Heart left ventricle (tissue), 16 donors: ENCODE data around the gene CD34. TPM values are rescaled to one million over a fixed set of nuclear protein-coding genes. Genes with fewer than 3 reads are reported as not detected.

ENCODE experiments used
- ATAC-seq, 4 donors: fragments of 200-7000 bp; cut with Tn5 transposase; one replicate each; pipeline ENCODE4 v1.9.1; 2020 to 2022; ENCODE audit warnings: moderate library complexity in 4 of 4, mild to moderate bottlenecking in 3 of 4, moderate number of reproducible peaks in 1 of 4
- DNase-seq, 5 donors: peaks; one replicate each; pipeline ENCODE4 v3.0.0-alpha.2; 2020
- H3K27ac ChIP-seq, 12 donors: fragments of 200-600 bp; sonication (generic) in 4 of 12; one replicate each; pipeline versions ENCODE4 v1.5.0 to v1.8.0; 2016 to 2022; ENCODE audit warnings: mild to moderate bottlenecking in 2 of 12
- H3K27me3 ChIP-seq, 9 donors: fragments of 200-600 bp; sonication (generic) in 2 of 9; one replicate each; pipeline versions ENCODE4 v1.5.1 to v1.8.0; 2016 to 2022; ENCODE audit warnings: mild to moderate bottlenecking in 3 of 9
- H3K36me3 ChIP-seq, 9 donors: fragments of 200-600 bp; sonication (generic) in 2 of 9; one replicate each; pipeline versions ENCODE4 v1.5.0 to v1.8.0; 2018 to 2022; ENCODE audit warnings: mild to moderate bottlenecking in 2 of 9
- H3K4me1 ChIP-seq, 12 donors: fragments of 200-600 bp; sonication (generic) in 4 of 12; one replicate each; pipeline versions ENCODE4 v1.5.0 to v1.8.0; 2016 to 2022; ENCODE audit warnings: mild to moderate bottlenecking in 3 of 12
- H3K4me3 ChIP-seq, 12 donors: fragments of 200-600 bp; sonication (generic) in 4 of 12; one replicate each; pipeline versions ENCODE4 v1.5.0 to v1.8.0; 2017 to 2022; ENCODE audit warnings: mild to moderate bottlenecking in 9 of 12, moderate library complexity in 4 of 12
- H3K9me3 ChIP-seq, 12 donors: fragments of 200-600 bp; sonication (generic) in 4 of 12; one replicate each; pipeline versions ENCODE4 v1.5.0 to v1.8.0; 2016 to 2022; ENCODE audit warnings: mild to moderate bottlenecking in 1 of 12
- CTCF ChIP-seq, 12 donors: fragments of 200-600 bp; sonication (generic) in 4 of 12; IDR thresholded peaks; one replicate each; pipeline versions ENCODE4 v1.5.0 to v1.8.0; 2018 to 2022; ENCODE audit warnings: antibody characterized with exemption in 12 of 12, mild to moderate bottlenecking in 5 of 12
- POLR2A ChIP-seq, 2 donors: fragments of 450-650 bp; IDR thresholded peaks; one replicate each; pipeline ENCODE4 v1.6.1; 2017; ENCODE audit warnings: antibody characterized with exemption in 2 of 2, mild to moderate bottlenecking in 2 of 2, moderate library complexity in 2 of 2
- WGBS, 4 donors: extraction: QIAGEN DNeasy Blood & Tissue Kit in 2 of 4; methylation state at CpG; one replicate each; pipeline versions ENCODE4 v1.1.5 to v1.1.7; 2013 to 2018; 5-methylcytosine and 5-hydroxymethylcytosine counted together
- intact Hi-C, 10 donors: fragments of 100-400 bp; cut with DNase I; formaldehyde crosslinking; loops; one replicate each; pipeline versions ENCODE4 v1.11.1 to v1.14.2; 2022
- polyA plus RNA-seq, 2 donors: library from polyadenylated mRNA; stranded (reverse); fragments of 200-250 nt; gene quantifications; one replicate each; pipeline ENCODE4 v1.2.3, GENCODE V29; 2013
- total RNA-seq, 9 donors: library from RNA; depleted of rRNA in 2 of 9; stranded (reverse); fragments of >200 nt in 2 of 9; fragmentation: NEBNext Ultra II Directional in 3 of 9; extraction: Animal tissue kit (Norgen Biotek cat#: 25700) in 3 of 9; gene quantifications; one replicate each; pipeline versions ENCODE4 v1.1.0 to v1.2.4, GENCODE V29; 2016 to 2023
- donor health status: ischemic (EF 13 %, LVEDD 7.1; RV severe dilation, severe dysfunction).
- donor health status: healthy with polysubstance abuse.
- donor health status: DM: no; HTN: yes; CAD: no.
- donor health status: DM: no; HTN: no; CAD: no.
- donor health status: ischemic (EF 25% LVEDD 6.9; RV normal size, moderate dysfunction).
- donor health status: ischemic (EF 25% LVEDD 5.7; RV mildly dilated, moderate dysfunction).
- donor health status: healthy.
- donor health status: DM: yes; HTN: yes; CAD: no.
- donor health status: ischemic (EF 35%, LVEDD 5.7; RV mildly dilated, moderate dysfunction).
- donor health status: nonischemic (EF 11% LVEDD 7.7; RV severe dilation, severe dysfunction).
- donor health status: DM: yes; HTN: yes; CAD: no.
- donor health status: PGD.
- donor health status: ischemic (EF 29% LVEDD 5.4; RV normal size, mild dysfunction).
- donor health status: nonischemic (EF 23%, LVEDD 6.1; RV moderate dilation, normal function).

Gene CD34
- total and polyA plus RNA-seq, 11 donors = 37.4 to 103 (median 63.0) TPM

- 54 to 67% (median 61%) methylated on average over 5 of the region's 5 CpGs for WGBS, 4 donors
- DNase-seq = no peak
- H3K9me3 ChIP-seq = no peaks in the 10 kb centered on the region
- peaks cover 0 to 68% (median 10%) of the 10 kb centered on the region in 9 donors for H3K36me3 ChIP-seq
- H3K4me3 ChIP-seq = no peak overlapping the region
- H3K27ac ChIP-seq = peak overlapping the region in 10 of 12 donors; percentile 18 to 91 (median 84)
- intact Hi-C loops = loop anchor here in 2 of 10 donors (2.0 to 10.0 kb wide), 3 partner anchors 14 to 352 kb away; partner anchors contain the start of gene PLXNA2 (in 1 of the 2)
- H3K27me3 ChIP-seq = no peaks in the 10 kb centered on the region
- ATAC-seq = no peak
- TF ChIP-seq POLR2A (IDR thresholded peaks at IDR 0.05) = no peak
- no peak for TF ChIP-seq CTCF (IDR thresholded peaks at IDR 0.05)
- H3K4me1 ChIP-seq = peaks cover 16 to 98% (median 65%) of the 10 kb centered on the region in 12 donors
These were observed 18.2 kb downstream of the CD34 start for GRCh38 chr1:207892764-207893163.

GRCh38 chr1:207891148-207891547 is 19.8 kb downstream of the CD34 start:
- 68 to 82% (median 74%) methylated on average over 6 of the region's 6 CpGs for WGBS, 4 donors
- intact Hi-C loops = loop anchor here in 3 of 10 donors (2.0 to 10.0 kb wide), 2 partner anchors 18 to 354 kb away; partner anchors contain the start of gene PLXNA2 (in 1 of the 3)
- Histone ChIP-seq H3K4me3 (no peak overlapping the region), H3K4me1 (peaks cover 16 to 99% (median 79%) of the 10 kb centered on the region in 12 donors), H3K27ac (peak overlapping the region; percentile 53 to 91 (median 82)), H3K36me3 (peaks cover 0 to 77% (median 10%) of the 10 kb centered on the region in 9 donors), H3K9me3 (no peaks in the 10 kb centered on the region), H3K27me3 (no peaks in the 10 kb centered on the region)
- DNase-seq (no peak), ATAC-seq (no peak)
- TF ChIP-seq CTCF (IDR thresholded peaks at IDR 0.05) (no peak), POLR2A (IDR thresholded peaks at IDR 0.05) (no peak)

- H3K27ac ChIP-seq = peak overlapping the region; percentile 53 to 91 (median 82)
- H3K4me3 ChIP-seq = no peak overlapping the region
- ATAC-seq (peak; percentile 81 to 91 (median 85)), DNase-seq (peak; percentile 86 to 92 (median 89))
- WGBS, 4 donors = 23 to 52% (median 31%) methylated on average over 4 of the region's 4 CpGs
- H3K27me3 ChIP-seq = no peaks in the 10 kb centered on the region
- intact Hi-C loops = loop anchor here in 3 of 10 donors (2.0 to 10.0 kb wide), 2 partner anchors 19 to 355 kb away; partner anchors contain the start of gene PLXNA2 (in 1 of the 3)
- H3K9me3 ChIP-seq = no peaks in the 10 kb centered on the region
- peaks cover 0 to 68% (median 10%) of the 10 kb centered on the region in 9 donors for H3K36me3 ChIP-seq
- TF ChIP-seq CTCF (IDR thresholded peaks at IDR 0.05) = no peak
- no peak for TF ChIP-seq POLR2A (IDR thresholded peaks at IDR 0.05)
- H3K4me1 ChIP-seq = peaks cover 16 to 99% (median 86%) of the 10 kb centered on the region in 12 donors
These were observed 20.7 kb downstream of the CD34 start for GRCh38 chr1:207890136-207890738.

GRCh38 chr1:207888652-207889051 is 22.3 kb downstream of the CD34 start:
- no peaks in the 10 kb centered on the region for H3K9me3 ChIP-seq
- WGBS, 4 donors = 50 to 58% (median 56%) methylated on average over 5 of the region's 5 CpGs

More at GRCh38 chr1:207888652-207889051, 22.3 kb downstream of the CD34 start:
- peak in 3 of 5 donors; percentile 46 to 72 (median 62) for DNase-seq
- Histone ChIP-seq H3K27me3 (no peaks in the 10 kb centered on the region), H3K4me3 (no peak overlapping the region), H3K4me1 (peaks cover 21 to 98% (median 85%) of the 10 kb centered on the region in 12 donors), H3K36me3 (peaks cover 0 to 52% (median 6%) of the 10 kb centered on the region in 9 donors), H3K27ac (peak overlapping the region; percentile 4 to 91 (median 82))
- TF ChIP-seq CTCF (IDR thresholded peaks at IDR 0.05) (peak in 1 of 12 donors; percentile 14), POLR2A (IDR thresholded peaks at IDR 0.05) (no peak)
- ATAC-seq = peak in 1 of 4 donors; percentile 2
- intact Hi-C loops = loop anchor here in 3 of 10 donors (5.0 to 10.0 kb wide), 2 partner anchors 74 to 356 kb away; partner anchors contain the start of gene PLXNA2 (in 2 of the 3)
